IPS-11a (cell line): Measurements from ENCODE around the gene ABCA6.
"Not testable (repeated sequence)": the region's sequence is repeated elsewhere in the genome, so short reads cannot be mapped to it uniquely, and the experiment has no call there.

Experiments used
- H3K4me3 ChIP-seq: one replicate; pipeline ENCODE4 v1.5.1; 2013; ENCODE audit warnings: low read depth, low read length, control low read depth

ABCA6 gene

DNA sequence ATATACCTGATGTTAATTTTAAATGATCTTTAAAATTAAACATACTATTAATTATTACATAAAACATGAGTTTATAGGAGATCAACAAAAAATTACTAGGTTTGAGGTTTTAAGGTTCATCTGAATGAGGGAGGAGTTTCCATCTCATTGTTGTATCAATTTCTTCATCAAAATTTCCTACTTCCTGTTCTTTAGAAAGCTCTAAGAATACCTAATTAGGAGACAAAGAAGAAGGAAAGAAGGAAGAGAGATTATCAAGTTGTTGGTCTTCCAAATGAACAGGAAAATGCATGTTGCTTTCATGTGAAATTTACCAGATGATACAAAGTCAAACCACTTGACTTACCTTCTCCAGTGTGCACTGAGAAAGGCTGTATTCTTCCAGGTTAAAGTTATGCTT, 62.8 kb downstream of the ABCA6 start:
- no peak overlapping the region for H3K4me3 ChIP-seq

- no peak overlapping the region for H3K4me3 ChIP-seq
Observed at GRCh38 chr17:69075823-69076222, 65.9 kb downstream of the ABCA6 start.

DNA sequence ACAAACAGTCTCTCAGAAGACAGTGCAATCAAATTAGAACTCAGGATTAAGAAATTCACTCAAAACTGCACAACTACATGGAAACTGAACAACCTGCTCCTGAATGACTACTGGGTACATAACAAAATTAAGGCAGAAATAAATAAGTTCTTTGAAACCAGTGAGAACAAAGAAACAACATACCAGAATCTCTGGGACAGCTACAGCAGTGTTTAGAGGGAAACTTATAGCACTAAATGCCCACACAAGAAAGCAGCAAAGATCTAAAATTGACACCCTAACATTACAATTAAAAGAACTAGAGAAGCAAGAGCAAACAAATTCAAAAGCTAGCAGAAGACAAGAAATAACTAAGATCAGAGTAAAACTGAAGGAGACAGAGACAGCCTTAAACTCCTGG, 68.3 kb downstream of the ABCA6 start:
- H3K4me3 ChIP-seq = not testable (repeated sequence)

DNA sequence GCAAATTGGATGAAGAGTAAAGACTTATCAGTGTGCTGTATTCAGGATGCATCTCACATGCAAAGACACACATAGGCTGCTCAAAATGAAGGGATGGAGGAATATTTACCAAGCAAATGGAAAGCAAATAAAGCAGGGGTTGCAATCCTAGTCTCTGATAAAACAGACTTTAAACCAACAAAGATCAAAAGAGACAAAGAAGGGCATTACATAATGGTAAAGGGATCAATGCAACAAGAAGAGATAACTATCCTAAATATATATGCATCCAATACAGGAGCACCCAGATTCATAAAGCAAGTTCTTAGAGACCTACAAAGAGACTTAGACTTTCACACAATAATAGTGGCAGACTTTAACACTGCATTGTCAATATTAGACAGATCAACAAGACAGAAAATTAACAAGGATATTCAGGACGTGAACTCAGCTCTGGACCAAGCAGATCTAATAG, 68.9 kb downstream of the ABCA6 start:
- H3K4me3 ChIP-seq = not testable (repeated sequence)

- H3K4me3 ChIP-seq = not testable (repeated sequence)
Observed at GRCh38 chr17:69071233-69071586, 70.5 kb downstream of the ABCA6 start.

- H3K4me3 ChIP-seq = not testable (repeated sequence)
Observed at GRCh38 chr17:69070378-69071232, 71.1 kb downstream of the ABCA6 start.

DNA sequence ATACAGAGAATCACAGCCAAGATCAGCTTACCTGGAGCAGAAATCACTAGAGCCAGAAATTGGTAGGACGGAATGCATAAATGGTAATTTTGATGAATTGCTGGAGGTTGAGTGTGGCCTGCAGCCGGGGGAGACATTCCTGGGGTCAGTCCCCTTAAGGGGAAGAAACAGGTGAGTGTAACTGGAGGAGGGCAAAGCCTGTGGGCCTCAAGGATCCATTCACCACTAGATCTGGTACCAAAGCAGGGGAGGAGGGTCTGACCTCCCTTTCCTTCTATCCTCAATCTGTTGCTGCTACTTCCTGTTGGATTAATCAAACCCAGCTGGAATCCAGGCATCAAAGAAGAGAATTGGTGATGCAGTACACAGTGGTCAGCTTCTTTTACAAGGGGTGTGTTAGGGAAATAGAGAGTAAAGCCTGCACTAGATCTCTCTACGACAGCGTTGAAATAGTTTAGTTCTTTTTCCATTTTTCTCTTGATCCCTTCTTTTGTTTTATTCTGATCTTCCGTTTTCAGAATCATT, 72.4 kb downstream of the ABCA6 start:
- no peak overlapping the region for H3K4me3 ChIP-seq

GRCh38 chr17:69067274-69068047, 74.2 kb downstream of the ABCA6 start:
- H3K4me3 ChIP-seq = no peak overlapping the region

GRCh38 chr17:69066482-69066881, 75.2 kb downstream of the ABCA6 start:
- no peak overlapping the region for H3K4me3 ChIP-seq

DNA sequence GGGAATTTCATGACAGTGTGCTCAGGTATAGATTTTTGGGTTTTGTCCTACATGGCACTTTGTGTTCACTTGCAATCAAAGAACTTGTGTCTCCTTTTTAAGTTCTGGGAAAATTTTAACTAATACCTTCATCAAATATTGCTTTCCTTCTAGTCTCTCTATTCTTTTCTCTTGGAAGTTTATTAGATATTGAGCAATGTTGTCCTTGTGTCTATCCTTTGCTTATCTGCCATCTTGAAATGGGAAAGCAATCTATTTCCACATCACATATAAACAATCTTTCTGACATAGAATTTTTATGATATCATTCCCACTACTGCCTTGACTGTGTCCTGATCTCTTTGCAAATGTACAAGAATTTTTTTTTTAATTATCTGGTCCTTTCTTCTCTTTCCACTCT, 76.6 kb downstream of the ABCA6 start:
- H3K4me3 ChIP-seq = no peak overlapping the region

GRCh38 chr17:69064476-69064875, 77.2 kb downstream of the ABCA6 start:
- H3K4me3 ChIP-seq = no peak overlapping the region

DNA sequence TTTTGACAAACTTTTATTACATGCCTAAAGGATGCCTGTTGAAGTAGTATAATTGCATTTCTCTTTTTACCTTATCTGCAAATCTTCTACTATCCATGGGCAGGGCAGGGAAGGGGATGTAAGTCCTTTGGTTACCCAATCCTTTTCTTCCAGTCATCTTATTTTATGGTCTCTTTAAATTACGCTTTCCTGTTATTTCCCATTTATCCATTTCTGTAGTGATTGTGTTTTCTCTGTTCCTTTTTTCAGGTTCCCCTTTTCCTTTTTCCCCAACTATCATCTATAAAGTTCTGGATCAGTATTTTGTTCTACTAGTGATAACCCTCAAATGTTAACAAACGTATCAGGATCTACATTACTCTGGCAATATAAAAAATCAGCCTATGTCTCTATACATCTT, 77.7 kb downstream of the ABCA6 start:
- H3K4me3 ChIP-seq = no peak overlapping the region

- H3K4me3 ChIP-seq = no peak overlapping the region
Observed at GRCh38 chr17:69062860-69063581, 78.7 kb downstream of the ABCA6 start.

GRCh38 chr17:69061721-69062556, 79.8 kb downstream of the ABCA6 start:
- no peak overlapping the region for H3K4me3 ChIP-seq

- no peak within 1 kb of the TSS for H3K4me3 ChIP-seq
Observed at GRCh38 chr17:69060822-69061221, 80.9 kb downstream of the ABCA6 start, which contains the start of gene ABCA9. ABCA9 (minus strand) TSS chr17:69060927; CDS start chr17:69051126, 9,801 bp downstream.

DNA sequence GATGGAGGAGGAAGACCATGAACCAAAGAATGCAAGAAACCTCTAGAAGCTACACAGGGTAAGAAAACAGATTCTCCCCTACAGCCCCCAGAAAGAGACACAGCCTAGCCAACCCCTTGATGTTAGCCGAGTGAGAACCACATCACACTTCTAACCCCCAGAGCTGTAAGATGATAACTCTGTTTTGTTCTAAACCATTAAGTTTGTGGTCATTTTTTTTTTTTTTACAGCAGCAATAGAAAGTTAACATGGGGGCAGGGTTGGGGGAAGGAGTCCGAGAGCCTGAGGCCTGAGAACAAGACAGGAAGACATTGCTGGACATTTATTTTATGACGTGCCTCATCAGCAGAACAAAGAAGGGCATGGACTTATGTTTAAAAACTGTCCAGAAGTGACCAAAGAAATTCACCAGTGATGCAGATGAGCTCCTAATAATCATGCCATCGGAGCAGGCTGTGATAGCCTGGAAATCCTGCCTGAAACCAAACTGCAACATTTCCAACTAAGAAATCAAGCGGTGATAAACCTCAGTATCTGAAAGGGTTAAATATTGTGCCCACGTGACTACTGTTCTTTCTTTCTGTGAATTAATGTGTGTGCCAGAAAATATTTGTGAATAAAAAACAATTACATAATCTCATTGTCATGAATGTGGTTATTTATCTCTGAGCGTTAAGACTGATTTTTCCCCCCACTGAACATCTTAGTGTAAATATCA, 82.1 kb downstream of the ABCA6 start:
- no peak overlapping the region for H3K4me3 ChIP-seq

GRCh38 chr17:69058165-69058564, 83.5 kb downstream of the ABCA6 start:
- no peak overlapping the region for H3K4me3 ChIP-seq

DNA sequence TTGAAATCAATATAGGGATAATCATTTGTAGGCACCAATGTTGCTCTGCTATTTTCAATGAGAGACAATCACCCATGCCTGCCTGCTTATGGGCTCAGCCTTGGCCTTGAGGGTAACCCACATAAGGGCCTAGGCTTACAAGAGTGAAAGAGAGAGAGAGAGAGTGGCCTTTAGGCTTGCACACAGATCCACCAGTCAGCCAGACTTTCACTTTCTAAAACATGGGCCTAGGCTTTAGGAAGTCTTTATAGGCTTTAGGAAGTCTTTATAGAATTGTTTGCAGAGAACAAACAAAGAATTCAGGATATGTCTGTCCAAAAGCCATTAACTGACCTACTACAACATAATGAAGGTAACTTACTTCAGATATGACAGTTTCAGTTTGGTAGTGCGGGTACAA, 84.4 kb downstream of the ABCA6 start:
- no peak overlapping the region for H3K4me3 ChIP-seq

DNA sequence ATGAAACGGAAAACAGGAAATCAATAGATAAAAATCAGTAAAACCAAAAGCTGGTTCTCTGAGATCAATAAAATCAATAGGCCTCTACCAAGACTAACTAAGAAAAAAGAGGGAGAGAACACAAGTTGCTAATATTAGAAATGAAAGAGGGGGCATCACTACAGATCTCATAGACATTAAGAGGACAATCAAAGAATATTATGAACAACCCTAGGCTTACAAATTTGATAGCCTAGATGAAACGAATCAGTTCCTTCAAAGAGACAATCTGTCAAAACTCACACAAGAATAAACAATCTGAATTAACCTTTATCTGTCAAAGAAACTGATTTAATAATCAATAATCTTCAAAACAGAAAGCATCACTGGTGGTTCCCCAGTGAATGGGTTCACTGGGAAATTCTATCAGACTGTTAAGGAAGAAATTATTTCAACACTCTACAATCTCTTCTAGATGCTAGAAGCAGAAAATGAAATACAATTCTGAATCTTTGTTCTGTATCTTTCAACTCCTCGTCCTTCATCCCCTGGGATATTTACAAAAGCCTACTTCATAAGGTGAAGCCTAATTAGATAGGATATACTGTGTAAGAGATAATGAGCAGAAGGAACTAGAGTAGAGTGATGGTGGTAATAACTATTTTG, 85.4 kb downstream of the ABCA6 start:
- no peak overlapping the region for H3K4me3 ChIP-seq
